Medulla oblongata (tissue), 1 donor: ENCODE measurements around the gene ADARB2.

Source experiments
- DNase-seq: peaks from one replicate; pipeline ENCODE4 v3.0.0-alpha.2; 2015; ENCODE audit errors: extremely low spot score

The ADARB2 gene

DNA sequence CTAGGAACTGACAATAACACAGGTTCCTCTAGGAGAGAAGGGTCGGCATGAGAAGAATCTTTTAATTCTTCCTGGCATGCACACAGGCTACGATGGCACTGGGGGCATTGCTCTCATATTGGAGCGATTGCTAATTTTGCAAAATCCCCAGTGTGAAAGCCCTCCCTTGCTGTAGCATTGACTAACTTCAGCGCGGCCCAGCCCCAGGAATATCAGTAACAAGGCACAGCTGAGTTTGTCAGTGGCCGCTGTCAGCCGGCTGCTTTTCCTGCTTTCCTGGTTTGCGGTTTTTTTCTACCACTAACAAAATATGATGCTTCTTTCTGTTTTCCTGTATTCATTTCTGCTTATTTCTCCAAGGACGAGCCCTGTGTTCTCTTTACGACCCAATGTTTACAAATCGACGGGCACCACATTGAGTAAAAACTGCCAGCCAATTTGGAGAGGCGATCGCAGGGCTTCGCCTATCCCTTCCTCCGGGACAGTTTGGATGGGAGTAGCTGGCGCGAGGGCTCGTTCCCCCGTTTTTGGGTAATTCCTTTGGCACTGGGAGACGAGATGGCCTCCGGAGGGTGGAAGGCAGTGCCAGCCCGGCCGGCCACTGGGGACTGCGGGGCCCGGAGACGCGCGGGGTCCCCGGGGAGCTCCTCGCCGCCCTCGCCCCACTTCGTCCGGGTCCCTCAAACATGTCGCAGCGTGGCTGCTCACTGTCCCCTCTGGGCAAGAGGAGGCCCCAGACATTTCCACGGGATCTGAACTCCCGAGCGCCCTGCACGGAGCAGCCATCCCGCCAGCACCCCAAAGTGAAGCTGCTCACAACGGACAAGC lies 967 bp downstream of the ADARB2 start:
- no peak for DNase-seq

DNA sequence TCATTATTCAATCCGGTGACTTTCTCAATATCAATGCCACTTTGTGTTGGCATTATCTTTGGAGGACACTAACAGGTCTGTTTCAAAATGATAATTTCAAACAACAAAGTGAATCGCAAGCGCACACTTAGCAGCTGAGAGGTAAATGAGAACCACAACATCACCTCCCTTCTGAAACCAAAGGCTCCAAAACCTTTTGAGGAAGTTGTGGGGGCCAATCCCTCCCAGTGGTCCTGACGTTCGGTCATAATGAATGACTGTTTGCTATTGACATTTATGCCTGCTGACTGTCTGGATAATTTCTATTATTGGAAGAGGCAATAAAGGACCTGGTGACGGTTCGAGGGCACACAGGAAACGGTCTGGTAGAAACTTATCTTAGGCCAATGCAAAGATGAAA lies 1.8 kb downstream of the ADARB2 start:
- no peak for DNase-seq

GRCh38 chr10:1734288-1734687 lies 3.0 kb downstream of the ADARB2 start:
- DNase-seq: no peak

- DNase-seq: no peak
Measured at GRCh38 chr10:1733720-1734119, 3.6 kb downstream of the ADARB2 start.

DNA sequence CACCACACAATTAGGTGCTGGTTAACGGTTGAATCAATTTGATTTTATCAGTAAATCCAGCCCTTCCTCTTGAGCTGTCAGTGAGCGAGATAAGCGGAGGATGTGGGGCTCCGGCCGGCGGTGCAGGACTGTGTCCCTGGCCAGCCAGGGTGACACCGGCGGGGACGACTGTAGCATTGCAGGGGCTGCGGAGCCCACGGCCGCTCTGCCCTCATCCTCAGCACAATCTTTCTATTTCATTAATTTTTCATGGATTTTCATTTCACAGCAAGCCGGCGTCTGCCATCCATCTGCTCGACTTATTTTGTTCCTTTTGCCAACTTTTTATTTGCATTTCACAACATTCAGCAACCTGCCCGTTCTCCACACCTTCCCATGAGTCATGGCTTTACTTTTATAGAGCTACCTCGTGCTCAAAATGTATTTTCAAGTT lies 4.7 kb downstream of the ADARB2 start:
- no peak for DNase-seq

DNA sequence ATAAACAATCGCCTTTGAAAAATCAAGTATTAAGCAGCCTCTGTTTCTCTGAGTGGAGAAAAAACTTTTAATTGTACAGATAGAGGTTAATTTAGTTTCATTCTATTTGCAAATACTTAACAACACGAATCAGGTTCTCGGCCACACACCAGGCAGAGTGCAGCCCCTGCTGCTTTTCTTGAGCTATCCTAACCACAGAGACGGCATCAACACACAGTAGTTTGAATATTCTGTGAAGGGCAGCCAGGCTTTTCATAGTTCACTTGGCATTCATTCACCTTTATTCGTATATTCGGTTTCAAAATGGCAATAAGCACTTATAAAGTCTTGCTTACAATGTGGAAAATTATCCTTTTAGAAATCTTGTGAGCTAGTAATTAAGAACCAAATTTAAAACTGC lies 5.7 kb downstream of the ADARB2 start:
- DNase-seq: no peak

DNA sequence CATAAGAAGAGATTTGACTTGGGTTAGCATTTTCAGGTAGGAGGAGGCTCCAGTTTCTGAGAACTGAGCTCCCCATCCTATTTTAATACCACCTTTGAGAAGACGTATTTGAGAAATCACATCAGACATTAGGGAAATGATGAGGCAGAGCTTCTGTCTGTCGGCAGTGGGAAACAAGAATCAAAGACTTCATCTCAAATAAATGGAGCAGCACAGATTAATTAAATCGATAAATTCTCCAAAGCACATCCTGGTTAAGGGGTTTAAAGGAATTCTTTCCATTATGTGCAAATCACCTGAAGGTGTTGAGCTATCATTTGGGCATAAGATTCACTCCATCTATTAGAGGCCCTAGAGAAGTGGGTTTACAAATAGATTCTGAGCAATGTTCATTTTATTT lies 7.6 kb downstream of the ADARB2 start:
- DNase-seq: no peak

DNA sequence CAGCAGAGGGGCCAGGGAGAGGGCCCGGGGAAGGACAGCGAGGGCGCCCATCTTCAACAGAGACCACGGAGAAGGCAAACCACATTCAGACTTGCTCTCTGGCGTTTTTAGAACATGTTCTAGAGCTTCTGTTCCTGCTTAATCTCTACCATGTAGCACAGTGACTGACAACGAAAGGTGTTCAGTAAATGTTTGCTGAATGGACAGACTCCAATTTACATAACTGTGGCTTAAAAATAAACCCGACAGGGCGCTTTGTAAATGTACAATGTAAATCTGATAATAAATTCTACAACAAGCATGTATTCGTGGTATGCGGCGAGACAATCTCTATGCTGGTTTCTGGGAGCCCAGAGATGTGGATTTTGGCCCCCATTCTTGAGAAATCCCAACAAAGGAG lies 10.5 kb downstream of the ADARB2 start:
- DNase-seq: no peak

GRCh38 chr10:1724921-1725488 lies 12.3 kb downstream of the ADARB2 start:
- DNase-seq: no peak

GRCh38 chr10:1716839-1717238 lies 20.5 kb downstream of the ADARB2 start:
- no peak for DNase-seq

DNA sequence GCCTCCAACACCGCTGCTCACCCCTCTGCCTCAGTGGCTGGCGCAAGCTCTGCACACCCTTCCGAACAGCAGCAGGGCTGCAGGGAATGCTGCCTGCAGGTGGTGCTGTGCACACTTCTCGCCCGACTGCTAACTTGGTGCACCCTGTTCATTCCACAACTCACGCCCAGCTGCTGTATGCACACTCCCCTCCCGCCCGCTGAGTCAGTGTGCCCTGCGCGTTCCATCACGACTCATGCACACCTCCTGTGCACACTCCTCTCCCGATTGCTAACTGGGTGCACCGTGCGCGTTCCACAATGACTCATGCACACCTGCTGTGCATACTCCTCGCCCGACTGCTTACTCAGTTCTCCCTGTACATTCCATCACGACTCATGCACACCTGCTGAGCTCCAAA lies 21.5 kb downstream of the ADARB2 start:
- no peak for DNase-seq

- DNase-seq: no peak
Measured at GRCh38 chr10:1712944-1713671, 24.2 kb downstream of the ADARB2 start.

GRCh38 chr10:1712314-1712713 lies 25.0 kb downstream of the ADARB2 start:
- no peak for DNase-seq

DNA sequence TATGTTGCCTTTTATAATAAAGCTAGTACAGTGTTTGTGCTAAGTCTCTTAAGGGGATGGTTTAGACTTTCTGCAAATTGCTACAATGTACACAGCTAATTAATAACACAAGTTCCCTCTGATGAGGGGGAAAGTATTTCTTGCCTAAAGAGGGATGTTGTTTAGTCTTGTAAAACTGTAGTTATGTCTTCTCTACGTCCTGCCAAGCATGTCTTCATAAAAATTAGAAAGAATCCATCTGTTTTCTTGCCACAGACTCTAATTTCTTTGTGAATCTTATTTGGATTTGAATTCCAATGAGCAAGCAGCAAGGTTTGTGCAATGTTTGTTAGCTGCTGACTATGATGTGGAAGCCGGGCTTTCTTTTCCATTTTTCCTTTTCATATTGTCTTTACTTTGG lies 28.2 kb downstream of the ADARB2 start:
- DNase-seq: no peak

DNA sequence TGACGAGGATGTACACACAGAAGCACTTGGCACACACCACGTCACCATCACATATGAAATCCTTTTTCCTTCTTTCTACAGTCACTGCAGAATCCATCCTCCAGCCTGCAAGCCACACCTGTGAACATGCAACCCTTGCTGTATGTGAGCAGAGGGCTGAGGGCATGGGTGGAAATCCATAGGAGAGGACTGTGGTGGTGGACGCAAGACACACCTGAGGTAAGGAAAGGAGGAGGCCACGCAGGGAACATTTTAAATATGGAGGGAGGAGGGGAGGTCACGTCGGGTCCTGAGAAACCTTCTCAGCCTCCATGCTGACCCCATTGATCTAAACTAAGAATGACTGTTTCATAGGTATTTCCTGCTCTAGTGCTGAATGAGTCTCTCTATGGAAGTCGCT lies 28.6 kb downstream of the ADARB2 start:
- no peak for DNase-seq

DNA sequence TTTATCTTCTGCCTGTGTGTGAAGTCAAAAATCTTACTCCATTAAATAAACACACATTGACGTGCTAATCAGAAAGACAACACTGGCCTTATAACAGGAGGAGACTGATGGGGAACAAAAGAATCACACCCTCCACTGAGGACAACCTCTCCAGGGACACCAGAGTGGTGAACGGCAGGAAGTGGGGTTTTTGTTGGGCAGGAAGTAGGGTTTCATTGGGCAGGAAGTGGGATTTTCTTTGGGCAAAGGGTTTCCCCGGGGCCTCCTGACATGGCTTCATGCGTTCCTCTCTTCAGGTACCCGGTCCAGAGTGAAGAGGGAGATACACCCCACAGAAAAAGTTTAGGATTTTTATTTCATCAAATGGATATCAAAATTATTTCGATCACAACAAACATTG lies 30.6 kb downstream of the ADARB2 start:
- no peak for DNase-seq

- no peak for DNase-seq
Measured at GRCh38 chr10:1706256-1706655, 31.1 kb downstream of the ADARB2 start.

GRCh38 chr10:1698185-1698584 lies 39.1 kb downstream of the ADARB2 start:
- DNase-seq: no peak

DNA sequence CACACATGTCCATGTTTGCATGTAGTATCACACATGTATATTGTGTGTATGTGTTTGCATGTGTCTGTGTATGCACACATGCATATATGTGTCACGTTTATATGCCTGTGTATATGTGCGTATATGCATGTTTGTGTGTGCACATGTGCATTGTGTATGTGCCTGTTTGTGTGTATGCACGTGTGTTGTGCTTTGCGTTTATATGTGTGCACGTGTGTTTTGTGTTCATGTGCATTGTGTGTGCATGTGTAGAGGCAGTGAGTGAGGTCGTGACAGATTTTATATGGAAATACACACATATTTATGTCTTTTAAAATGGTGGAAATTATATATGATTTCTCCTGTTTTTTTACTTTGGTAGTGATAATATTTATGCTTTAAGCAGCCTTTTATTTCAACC lies 41.2 kb downstream of the ADARB2 start:
- no peak for DNase-seq

GRCh38 chr10:1690086-1690485 lies 47.2 kb downstream of the ADARB2 start:
- no peak for DNase-seq

- no peak for DNase-seq
Measured at GRCh38 chr10:1688531-1688930, 48.8 kb downstream of the ADARB2 start.

GRCh38 chr10:1687623-1688150 lies 49.6 kb downstream of the ADARB2 start:
- no peak for DNase-seq

DNA sequence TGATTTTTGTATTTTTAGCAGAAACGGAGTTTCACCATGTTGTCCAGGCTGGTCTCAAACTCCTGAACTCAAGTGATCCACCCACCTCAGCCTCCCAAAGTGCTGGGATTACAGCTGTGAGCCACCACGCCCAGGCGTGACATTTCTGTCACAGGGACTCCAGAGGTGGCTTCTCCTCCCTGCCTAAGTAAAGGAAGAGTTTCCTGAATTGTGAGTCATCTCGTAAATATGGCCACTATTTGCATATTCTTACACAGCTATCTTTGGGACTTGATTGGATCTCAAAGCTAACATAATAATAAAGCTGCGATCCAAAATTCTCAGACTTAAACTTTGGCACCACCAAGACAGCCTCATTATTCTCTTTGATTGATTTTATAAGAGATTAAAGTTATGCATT lies 50.1 kb downstream of the ADARB2 start:
- DNase-seq: no peak
